Ishikawa (cell line): Measurements from ENCODE around the gene CFL2.

Source experiments
- REST ChIP-seq: IDR thresholded peaks from 2 replicates; pipeline ENCODE4 v1.6.1; 2012; ENCODE audit warnings: low read depth, mild to moderate bottlenecking
- TAF1 ChIP-seq: IDR thresholded peaks from 2 replicates; pipeline ENCODE4 v1.6.1; 2012; ENCODE audit warnings: low read depth, mild to moderate bottlenecking
- TCF12 ChIP-seq: IDR thresholded peaks from 2 replicates; pipeline ENCODE4 v1.6.1; 2012; ENCODE audit warnings: low read depth
- TF ChIP-seq, protein P1 (sequence below): IDR thresholded peaks from 2 replicates; pipeline ENCODE4 v1.6.1; 2012
- TF ChIP-seq, protein P2 (sequence below): IDR thresholded peaks from 2 replicates; pipeline ENCODE4 v1.6.1; 2012

DNA sequence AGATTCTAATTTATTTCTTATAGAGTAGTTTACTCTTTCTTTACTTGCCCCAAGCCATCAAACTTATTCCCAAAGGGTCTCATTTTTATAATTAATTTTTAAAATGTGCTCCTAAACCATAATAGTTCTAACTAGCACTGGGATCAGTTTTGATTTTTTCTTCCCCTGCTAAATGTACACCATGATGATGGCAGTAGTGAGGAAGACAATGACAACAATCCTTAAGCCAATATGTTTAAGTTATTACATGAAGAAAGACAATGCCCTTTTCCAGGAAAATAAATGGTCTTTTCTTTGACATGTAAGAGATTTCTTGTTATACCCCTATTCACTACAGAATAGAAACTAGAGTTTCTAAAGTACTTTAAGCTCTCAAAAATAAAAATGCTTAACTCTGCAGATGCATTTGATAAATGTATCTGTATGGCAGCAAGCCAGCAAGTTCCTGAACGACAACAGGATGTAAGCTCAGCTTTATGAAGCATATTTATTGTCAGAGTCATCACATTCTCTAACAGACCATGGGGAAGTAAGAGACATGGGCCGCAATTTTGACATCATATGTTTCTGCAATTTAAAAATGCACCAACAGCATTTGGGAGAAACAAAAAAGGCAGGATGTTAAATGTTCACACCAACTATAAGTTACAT is 48.5 kb downstream of the CFL2 start:
- TF ChIP-seq TCF12 = no peak
- TF ChIP-seq, protein P1, sequence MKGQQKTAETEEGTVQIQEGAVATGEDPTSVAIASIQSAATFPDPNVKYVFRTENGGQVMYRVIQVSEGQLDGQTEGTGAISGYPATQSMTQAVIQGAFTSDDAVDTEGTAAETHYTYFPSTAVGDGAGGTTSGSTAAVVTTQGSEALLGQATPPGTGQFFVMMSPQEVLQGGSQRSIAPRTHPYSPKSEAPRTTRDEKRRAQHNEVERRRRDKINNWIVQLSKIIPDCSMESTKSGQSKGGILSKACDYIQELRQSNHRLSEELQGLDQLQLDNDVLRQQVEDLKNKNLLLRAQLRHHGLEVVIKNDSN = no peak
- no peak for TF ChIP-seq REST
- TF ChIP-seq TAF1 = no peak
- TF ChIP-seq, protein P2, sequence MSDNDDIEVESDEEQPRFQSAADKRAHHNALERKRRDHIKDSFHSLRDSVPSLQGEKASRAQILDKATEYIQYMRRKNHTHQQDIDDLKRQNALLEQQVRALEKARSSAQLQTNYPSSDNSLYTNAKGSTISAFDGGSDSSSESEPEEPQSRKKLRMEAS = no peak
